Measurements from ENCODE around the gene RBP2.

Gene RBP2

DNA sequence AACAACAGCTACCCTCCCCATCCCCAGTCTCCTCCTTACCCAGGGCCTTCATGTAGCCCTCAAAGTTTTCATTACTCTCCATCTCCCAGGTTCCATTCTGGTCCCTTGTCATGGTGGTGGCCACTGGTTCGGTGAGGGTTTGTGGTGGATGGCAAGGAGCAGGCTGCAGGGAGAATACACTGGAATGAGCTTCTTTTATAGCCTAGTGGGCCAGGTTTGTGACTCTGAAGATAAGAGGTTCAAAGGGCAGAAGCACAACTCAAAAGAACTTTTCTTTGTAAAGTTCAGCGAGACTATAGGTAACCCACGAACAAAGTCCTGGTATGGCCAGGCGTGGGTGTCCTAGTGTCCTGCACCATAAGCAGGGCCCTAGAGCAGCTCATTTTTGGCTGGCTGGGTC lies at the start of gene RBP2:
Gene RBP2 (minus strand): TSS at position 169 of the 400 bp plus-strand sequence. CDS start 57 bp downstream, at position 112.
- no peak for DNase-seq (ENCODE audit: low read depth in 3 of 3)

DNA sequence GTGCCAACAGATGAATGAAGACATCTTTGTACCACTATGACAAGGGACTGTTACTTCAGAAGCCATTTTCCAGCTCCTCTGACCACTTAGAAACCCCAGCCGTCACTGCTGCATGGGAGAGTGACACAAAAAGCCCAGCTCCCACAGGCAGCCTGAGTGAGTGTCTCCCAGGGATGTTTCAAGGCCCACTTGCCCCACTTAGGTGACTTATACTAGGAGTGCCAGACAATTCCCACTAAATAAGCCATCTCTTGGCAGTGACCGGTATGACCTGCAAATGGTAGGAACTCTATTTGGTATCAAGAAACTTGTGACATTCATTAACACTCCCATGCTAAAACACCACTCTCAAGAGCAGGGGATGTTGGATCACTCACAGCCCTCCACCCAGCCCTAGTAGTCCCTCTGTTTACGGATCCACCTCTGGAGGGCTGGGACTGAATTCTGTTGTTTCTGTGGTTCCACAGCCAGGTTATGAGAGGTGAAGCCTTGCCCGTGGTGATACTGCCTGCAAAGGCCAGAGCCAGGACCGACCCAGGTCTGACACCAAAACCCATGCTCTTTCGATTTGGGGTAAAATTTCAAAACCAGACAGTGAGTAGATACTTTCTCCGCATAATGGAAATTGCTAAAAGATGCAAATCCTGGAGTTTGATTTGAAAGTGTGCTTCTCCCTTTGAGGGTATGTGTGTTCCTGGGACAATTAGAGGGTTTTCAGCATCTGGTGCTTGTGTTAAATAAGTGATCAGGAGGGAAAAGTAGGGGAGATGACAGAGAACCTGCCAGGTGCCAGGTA lies 48.7 kb upstream of the RBP2 start:
- no peak for DNase-seq (ENCODE audit: low read depth in 3 of 3)

DNA sequence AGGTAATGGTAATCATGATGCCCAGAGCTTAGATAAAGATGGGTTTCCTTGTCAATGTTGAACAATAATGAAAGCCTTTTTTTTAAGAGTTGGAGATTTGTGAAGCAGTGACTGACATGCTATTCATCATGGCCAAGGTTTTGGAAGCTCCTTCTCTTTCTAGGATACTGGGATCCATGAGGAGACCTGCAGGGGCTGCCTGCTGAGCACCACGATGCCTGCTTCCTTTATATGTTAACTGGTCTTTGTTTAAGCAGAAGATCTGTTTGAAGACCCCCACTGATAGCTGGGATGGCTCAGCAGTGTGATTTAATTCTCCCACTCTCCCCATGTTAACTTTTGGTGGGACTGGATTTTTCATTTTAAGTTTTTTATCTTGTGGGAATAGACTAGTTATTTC lies 47.4 kb upstream of the RBP2 start:
- no peak for DNase-seq (ENCODE audit: low read depth in 3 of 3)

DNA sequence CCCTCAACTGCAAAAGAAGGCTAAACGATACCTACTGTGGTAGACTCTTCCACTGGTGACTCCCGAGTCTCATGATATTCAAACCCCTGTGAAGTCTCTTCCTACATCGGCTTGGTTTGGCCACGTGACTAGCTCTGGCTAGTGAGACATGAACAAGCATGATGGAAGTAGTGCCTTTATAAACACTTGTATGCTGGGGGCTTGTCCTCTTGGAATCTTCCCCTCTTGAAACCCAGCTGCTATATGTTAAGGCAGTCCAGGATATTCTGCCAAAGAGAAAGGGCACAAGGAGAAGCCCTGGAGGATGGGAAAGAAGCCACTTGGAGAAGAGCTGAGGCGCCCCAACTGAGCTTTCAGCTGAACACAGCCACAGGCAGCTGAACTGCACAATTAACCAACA lies 46.9 kb upstream of the RBP2 start:
- DNase-seq (ENCODE audit: low read depth in 3 of 3), result no peak

DNA sequence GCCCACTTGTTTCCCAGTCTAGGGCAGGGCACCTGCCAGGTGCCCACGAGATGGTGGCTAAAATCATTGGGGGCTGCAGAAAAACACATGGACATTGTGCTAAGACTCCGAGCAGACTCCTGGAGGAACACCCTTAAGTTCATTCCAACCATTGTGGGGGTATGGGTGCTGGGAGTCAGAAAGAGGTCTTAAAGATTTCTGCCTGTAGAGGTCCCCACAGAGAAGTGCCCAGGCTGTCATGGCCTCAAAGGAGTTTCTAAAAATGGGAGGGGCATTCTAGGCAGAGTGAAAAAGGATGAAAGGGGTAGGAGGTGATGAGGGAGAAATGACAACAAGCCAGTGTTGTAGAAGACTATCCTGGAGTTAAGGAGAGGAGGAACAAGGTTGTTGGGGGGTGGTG lies 46.1 kb upstream of the RBP2 start:
- no peak for DNase-seq (ENCODE audit: low read depth in 3 of 3)

DNA sequence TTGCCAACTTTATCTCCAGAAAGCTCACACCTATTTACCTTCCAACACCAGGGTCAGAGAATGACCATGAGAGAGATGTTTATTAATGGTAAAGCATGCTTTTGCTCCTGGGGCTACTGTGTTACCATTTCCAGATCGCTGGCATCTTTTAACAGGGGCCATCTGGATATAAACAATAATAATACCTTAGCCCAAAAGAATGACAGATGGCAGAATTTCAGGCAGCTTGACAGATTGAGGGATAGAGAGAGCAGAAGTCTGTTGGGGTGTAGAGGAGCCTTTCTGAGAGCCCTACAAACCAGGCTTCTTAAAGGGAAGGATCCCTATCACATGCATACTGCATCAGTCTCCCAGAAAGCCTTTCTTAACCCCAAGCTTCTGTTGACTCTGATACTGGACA lies 45.5 kb upstream of the RBP2 start:
- DNase-seq (ENCODE audit: low read depth in 3 of 3), result no peak

DNA sequence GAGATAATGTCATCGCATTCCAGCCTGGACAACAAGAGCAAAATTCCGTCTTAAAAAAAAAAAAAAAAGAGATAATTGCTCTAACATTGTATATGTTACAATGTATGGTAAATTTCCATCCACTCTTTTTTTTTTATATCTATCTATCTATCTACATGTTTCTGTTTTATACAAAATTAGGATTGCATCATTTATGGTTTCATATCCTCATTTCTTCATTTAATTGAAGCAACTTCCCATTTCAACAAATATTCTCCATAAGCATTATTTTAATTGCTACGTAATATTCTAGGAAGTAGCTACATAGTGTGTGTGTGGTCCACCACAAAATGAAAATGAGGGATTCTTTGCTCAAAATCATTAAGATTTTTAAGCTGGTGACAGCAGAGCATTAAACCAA lies 44.8 kb upstream of the RBP2 start:
- no peak for DNase-seq (ENCODE audit: low read depth in 3 of 3)

DNA sequence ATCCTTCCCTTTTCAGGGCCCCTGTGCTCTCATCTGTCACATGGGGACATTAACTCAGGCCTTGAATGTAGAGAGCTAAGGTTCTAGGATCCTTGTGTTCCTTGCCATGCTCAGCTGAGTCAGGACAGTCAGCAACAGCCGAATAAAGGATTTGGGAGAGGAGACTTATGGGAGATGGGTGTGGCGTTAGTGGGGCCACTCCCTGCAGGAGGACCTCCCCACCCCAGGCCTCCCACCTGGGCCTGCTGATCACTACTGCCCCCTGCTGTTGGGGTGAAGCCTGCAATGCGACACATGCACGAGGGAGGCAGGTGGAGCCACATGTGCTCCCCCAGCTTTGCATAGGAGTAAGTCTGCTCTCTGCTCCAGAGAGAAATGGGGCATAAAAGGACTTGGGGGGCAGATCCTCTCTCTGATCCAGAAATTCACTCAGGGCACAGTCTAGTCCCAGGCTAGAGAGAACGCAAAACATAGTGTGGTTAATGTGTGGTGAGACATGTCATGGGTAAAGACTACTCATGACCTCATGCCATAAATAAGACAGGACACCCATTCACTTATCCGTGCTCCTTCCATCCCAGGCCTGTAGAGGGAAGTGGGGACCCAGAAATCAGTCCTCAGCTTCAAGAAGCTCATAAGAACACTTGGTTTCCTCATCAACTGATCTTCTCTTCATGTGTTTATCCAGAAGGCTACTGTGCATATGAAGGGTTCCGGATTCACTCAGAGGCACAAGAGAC lies 43.9 kb upstream of the RBP2 start:
- peak in 1 of 3 experiments; percentile 10 for DNase-seq (ENCODE audit: low read depth in 3 of 3)

DNA sequence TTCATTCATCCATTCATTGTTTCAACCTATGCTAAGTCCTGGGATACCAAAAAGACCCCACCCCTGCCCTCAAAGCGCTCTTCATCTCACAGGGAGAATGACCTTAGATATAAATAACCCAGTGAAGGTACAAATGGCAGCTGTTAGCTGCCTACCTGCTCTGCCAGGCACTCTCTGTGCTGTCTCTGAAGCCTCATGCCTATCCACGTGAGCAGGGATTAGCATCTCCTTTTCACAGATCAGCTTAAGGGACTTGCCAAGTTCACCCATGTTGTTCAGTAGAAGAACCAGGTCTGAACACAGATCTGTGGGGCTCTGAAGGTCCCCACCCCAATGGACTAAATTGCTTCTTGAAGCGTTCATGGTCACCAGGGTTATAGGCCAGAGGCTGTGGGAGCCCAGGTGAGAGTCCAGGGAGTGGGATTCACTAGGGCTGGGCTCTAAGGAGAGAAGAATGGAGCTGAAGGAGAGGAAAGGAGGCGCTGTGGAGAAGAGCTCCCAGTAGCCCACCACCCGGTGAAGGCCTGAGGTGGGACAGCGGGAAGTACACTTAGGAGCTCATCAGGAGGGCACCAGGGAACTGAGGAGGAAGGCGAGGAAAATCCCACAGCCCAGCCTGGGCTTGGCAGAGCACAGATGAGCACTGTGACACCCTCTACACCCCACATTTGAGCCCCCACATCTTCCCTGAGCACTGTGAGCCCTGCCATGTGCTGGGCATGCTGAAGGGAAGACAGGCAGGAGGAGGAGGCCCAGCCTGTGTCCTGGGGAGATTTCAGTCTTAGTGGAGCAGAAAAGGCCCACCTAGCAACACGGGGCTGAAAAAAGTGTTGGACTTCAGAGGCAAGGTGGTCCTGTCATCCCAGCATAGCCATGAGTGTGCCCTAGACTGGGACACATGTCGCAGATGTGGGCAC lies 42.9 kb upstream of the RBP2 start:
- DNase-seq (ENCODE audit: low read depth in 3 of 3), result no peak

DNA sequence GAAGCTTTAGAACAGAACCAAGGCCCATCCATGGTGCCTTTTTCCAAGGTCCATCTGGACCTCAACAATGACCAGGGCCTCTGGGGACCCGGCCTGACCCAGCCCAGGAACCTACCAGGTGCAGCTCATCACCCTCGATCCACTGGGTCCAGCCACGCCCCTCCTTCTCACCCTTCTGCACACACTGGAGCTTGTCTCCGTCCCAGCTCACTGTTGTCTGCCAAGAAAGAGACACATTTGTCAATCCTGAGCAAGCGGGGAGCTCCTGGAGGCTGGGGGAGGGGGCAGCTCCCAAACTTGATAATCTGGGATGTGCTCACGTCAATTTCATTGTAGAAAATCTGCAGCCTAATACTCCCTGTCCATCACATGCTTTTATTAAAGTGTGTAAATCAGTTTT lies 42.0 kb upstream of the RBP2 start:
- DNase-seq (ENCODE audit: low read depth in 3 of 3), result no peak

DNA sequence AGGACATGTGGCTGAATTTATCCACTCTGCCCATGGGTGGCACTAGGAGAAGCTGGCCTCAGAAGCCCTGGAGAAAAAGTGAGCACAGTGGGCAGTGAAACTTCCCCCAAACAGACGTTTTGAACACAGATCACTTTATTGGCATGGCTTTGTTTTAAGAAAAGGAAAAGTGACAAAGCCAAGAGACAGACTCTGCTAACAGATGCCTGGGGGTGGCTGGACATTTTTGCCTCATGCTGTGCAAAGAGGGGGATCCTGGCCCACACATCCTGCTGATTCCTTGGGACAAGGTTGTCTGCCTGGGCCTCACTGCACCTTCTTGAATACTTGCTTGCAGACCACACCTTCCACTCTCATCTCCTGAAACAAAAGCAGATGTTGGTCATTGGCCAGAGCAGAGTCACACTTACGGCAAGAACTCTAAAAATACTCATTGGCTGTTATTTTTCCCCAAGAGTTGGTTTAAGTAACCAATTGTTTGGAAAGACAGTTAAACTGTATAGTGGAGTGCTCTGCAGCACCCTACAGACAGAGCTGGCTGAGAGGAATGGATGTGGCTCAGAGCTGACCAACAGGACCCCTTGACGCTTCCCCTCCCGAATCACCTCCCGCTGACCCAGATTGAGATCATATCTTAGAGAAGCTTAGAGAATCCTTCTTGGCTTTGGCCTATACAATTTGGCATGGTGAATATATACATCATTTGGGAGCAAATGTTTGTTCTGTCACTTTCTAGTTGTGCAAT lies 41.2 kb upstream of the RBP2 start:
- no peak for DNase-seq (ENCODE audit: low read depth in 3 of 3)

DNA sequence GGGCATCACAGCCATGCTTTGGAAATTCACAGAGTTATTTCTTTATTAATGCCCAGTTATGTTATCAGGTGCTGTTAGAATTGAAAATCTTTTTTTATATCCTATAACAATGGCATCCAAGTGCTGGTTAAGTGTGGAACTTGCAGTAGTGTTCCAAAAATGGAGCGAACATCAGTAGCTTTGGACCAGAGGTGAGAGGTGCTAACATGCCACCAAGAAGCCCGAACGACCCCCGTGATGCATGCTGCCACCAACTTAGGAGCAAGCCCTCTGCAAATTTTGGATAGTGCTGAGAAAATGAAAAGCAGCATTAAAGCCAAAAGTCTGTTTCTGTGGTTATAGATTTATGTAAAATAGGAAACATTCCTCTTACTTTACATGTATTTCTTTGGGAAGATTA lies 38.4 kb upstream of the RBP2 start:
- DNase-seq (ENCODE audit: low read depth in 3 of 3), result no peak

DNA sequence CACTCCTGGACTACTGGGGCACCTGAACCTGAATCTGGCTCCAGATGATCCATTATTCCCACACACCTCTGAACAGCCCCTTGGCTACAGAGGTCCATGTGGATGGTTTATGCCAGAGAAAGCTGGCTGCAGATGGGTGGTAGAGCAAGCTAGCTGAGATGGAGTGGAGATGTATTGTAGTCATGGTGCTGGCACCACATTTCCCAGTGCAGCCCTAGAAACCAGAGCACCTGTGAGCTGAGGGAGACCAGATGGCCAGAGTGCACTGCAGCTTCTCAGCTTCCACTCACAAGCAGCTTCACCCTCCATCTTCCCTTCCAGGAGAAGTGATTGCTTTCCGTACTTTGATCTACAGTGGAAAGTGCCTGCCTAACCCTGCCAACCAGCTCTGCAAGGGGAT lies 33.3 kb upstream of the RBP2 start:
- no peak for DNase-seq (ENCODE audit: low read depth in 3 of 3)

DNA sequence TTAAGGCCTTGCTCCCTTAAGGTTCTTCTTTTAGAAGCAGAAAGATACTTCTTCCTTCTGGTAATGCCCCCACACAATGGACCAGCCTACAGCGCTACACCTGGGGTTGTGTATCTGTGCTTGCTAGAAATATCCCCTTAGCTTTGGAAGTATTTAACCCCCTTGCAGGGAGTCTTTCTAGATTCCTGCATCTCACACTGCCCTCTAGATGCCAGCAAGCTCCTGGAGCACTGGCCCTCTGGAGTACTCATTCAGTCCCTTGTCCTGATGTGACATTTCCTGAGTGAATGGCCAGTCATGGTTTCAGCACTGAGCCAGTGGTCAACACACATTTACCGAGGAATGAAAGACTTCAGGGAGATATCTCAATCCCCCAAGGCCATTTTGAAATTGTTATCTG lies 30.4 kb upstream of the RBP2 start:
- DNase-seq (ENCODE audit: low read depth in 3 of 3), result no peak

DNA sequence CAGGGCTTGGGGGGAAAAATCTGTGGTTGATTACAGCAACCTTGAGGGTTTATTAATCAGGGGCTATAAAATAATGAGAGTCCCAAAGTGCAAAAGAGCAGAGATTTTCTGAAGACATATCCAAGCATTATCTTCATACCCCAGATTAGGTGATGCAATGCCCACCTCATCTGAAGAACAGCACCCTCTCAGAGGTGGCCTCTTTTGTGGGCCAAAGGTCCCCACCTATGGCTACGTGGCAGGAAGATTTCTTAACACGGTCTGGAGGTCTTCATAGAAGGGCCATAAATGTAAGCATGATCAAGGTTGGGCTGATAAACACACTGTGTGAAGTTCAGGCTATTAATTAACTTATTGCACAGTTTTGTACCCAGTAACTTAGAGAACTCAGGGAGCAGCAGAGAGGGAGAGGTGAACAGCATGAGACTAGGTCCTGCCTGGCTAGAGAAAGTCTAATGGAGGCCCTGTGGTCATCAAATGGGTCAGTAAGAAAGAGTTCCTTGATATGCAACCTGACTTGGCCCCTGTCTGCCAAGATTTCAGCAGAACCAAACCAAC lies 29.6 kb upstream of the RBP2 start:
- no peak for DNase-seq (ENCODE audit: low read depth in 3 of 3)

DNA sequence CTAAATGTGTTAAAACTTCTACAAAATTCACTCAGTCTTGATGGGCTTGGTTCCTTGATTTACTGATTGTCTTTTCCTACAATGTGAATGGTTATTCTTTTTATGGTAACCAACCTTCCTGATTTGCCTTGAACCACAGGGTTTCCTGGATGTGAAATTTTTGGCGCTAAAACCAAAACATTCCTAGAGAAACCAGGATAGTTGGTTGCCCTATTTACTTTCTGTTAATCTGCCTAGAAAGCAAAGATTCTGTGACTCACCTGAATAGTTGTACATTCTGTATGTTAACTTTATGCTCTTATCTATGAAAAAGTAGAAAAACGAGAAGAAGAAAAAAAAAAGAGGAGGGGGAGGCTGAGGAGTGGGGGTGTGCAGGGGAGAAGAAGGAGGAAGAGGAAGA lies 23.2 kb upstream of the RBP2 start:
- no peak for DNase-seq (ENCODE audit: low read depth in 3 of 3)

DNA sequence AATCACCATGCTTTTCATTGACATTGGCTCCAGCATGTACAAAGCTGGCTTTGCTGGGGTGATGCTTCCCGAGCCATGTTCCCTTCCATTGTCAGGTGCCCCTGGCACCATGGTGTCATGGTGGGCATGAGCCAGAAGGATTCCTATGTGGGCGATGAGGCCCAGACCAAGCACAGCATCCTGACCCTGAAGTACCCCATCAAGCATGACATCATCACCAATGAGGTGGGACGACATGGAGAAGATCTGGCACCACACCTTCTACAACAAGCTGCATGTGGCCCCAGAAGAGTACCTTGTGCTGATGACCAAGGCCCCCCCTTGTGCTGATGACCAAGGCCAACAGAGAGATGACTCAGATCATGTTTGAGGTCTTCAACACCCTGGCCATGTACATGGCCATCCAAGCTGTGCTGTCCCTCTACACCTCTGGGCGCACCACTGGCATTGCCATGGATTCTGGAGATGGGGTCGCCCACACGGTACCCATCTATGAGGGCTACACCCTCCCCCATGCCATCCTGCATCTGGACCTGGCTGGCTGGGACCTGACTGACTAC lies 17.6 kb upstream of the RBP2 start:
- DNase-seq (ENCODE audit: low read depth in 3 of 3), result no peak

DNA sequence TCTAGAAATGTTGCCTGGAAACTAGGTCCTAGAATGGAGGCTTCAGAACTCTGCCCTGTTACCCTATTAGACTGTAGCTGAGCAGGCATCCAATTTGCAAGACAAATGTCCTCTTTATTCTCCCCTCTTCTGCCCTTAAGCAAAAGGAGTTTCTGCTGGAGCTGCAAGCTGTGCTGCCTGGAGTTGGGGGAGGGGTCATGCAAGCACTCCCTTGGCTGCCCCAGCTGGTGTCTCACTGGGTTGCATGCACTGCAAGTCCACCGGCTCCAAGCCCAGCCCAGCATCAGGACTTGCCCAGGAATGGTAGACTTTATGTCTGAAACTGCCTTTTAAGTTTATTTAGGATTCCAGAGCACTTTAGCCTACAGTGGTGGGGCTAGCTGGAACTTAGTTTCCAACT lies 15.7 kb upstream of the RBP2 start:
- no peak for DNase-seq (ENCODE audit: low read depth in 3 of 3)

DNA sequence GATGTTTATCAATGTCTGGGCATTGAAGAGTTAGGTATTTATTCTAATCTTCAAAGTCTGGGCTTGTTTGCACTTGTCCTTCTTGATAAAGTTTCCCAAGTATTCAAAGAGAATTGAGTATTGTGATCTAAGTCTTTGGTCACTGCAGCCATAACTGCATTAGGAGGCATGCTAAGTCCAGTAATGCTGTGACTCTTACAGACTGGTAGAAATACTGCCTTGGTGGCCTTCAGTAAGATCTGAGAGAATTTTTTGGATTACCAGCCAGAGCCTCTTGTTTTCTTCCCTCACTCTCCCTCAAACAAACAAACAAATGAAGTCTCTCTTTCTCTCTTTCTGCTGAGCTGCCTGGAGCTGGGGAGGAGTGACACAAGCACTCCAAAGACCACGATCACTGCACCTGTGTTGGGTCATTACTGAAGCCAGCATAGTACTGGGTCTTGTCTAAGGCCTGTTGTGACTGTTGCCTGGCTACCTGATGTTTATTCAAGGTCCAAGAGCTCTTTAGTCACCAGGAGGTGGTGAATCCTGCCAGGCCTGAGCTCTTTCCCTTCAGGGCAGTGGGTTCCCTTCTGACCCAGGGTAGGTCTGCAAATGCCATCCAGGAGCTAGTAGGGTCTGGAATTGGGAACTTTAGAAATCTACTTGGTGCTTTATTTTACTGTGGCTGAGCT lies 14.8 kb upstream of the RBP2 start:
- DNase-seq (ENCODE audit: low read depth in 3 of 3), result no peak

DNA sequence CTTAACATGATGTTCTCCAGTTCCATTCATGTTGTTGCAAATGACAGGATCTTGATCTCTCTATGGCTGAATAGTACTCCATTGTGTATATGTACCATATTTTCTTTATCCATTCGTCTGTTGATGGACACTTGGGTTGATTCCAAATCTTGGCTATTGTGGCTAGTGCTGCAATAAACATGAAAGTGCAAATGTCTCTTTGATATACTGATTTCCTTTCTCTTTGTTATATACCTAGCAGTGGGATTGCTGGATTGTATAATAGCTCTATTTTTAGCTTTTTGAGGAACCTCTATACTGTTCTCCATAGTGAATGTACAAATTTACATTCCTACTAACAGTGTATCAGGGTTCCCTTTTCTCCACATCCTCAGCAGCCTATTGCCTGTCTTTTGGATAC lies 5.9 kb upstream of the RBP2 start:
- no peak for DNase-seq (ENCODE audit: low read depth in 3 of 3)
